Gastrocnemius medialis (tissue), 4 donors: Measurements from ENCODE around the gene VSIR. TPM values are rescaled to one million over a fixed set of nuclear protein-coding genes. Genes with fewer than 3 reads are reported as not detected.

Source experiments
- ATAC-seq, 2 donors: fragments of 150-250 bp; one replicate each; pipeline ENCODE4 v1.9.1; 2016
- DNase-seq, 2 donors: peaks; one replicate each; pipeline ENCODE4 v3.0.0-alpha.2; 2019
- H3K27ac ChIP-seq, 4 donors: fragments of 200-600 bp; sonication (generic); 1 replicate in 1 of 4; 2 replicates in 3 of 4; pipeline ENCODE4 v1.5.1; 2016 to 2018; ENCODE audit warnings: mild to moderate bottlenecking in 2 of 4, moderate library complexity in 1 of 4
- H3K27me3 ChIP-seq, 3 donors: fragments of 200-600 bp; sonication (generic) in 2 of 3; 1 replicate in 1 of 3; 2 replicates in 2 of 3; pipeline versions ENCODE4 v1.5.1 to v1.6.0; 2016 to 2019; ENCODE audit warnings: mild to moderate bottlenecking in 1 of 3, moderate library complexity in 1 of 3
- H3K36me3 ChIP-seq, 2 donors: fragments of 200-600 bp; sonication (generic) in 1 of 2; one replicate each; pipeline ENCODE4 v1.5.1; 2017 to 2018
- H3K4me1 ChIP-seq, 2 donors: fragments of 200-600 bp; sonication (generic) in 1 of 2; one replicate each; pipeline ENCODE4 v1.5.1; 2016 to 2017; ENCODE audit warnings: mild to moderate bottlenecking in 2 of 2
- H3K4me3 ChIP-seq, 4 donors: fragments of 200-600 bp; sonication (generic) in 3 of 4; 1 replicate in 1 of 4; 2 replicates in 3 of 4; pipeline ENCODE4 v1.5.1; 2016 to 2019; ENCODE audit warnings: mild to moderate bottlenecking in 2 of 4
- H3K9me3 ChIP-seq, 3 donors: fragments of 200-600 bp; sonication (generic) in 2 of 3; 1 replicate in 1 of 3; 2 replicates in 2 of 3; pipeline ENCODE4 v1.5.1; 2016 to 2019
- CTCF ChIP-seq, 5 experiments: fragments of 450-650 bp in 3 of 5; fragments of 200-600 bp in 2 of 5; sonication (generic) in 2 of 5; IDR thresholded peaks in 4 of 5; conservative IDR thresholded peaks in 1 of 5; 1 replicate in 4 of 5; 2 replicates in 1 of 5; pipeline ENCODE4 v1.5.1; 2016 to 2019; ENCODE audit warnings: antibody characterized with exemption in 5 of 5, mild to moderate bottlenecking in 3 of 5, moderate library complexity in 3 of 5
- POLR2A ChIP-seq, 2 donors: fragments of 450-650 bp; IDR thresholded peaks; one replicate each; pipeline ENCODE4 v1.6.1; 2017; ENCODE audit warnings: antibody characterized with exemption in 2 of 2, mild to moderate bottlenecking in 2 of 2, moderate library complexity in 2 of 2
- in situ Hi-C, 4 donors: fragments of 200-750 bp; cut with MboI; loops; one replicate each; pipeline versions ENCODE4 v1.15.0 to v1.8.0; 2017; ENCODE audit warnings: low sequenced_read_pairs in 4 of 4
- intact Hi-C: fragments of 100-400 bp; cut with DNase I; formaldehyde crosslinking; loops from one replicate; pipeline ENCODE4 v1.15.1; 2023; ENCODE audit warnings: low total_unique reads
- total RNA-seq, 4 donors: library from RNA; depleted of rRNA; stranded (reverse); fragments of >200 nt; gene quantifications; one replicate each; pipeline versions ENCODE4 v1.1.0 to v1.2.3, GENCODE V29; 2016

VSIR gene
- total RNA-seq, 4 donors from 2014 or later, result 7.9 to 20.7 (median 16.9) TPM

- Histone ChIP-seq H3K27ac (no peak overlapping the region), H3K4me3 (no peak overlapping the region), H3K4me1 (no peaks in the 10 kb centered on the region), H3K36me3 (no peaks in the 10 kb centered on the region), H3K27me3 (no peaks in the 10 kb centered on the region), H3K9me3 (no peaks in the 10 kb centered on the region)
- DNase-seq (no peak), ATAC-seq (no peak)
- TF ChIP-seq CTCF (IDR thresholded peaks at IDR 0.05 in 4 of 5, conservative IDR thresholded peaks at IDR 0.05 in 1 of 5) (no peak), POLR2A (IDR thresholded peaks at IDR 0.05) (no peak)
- intact Hi-C loops (no loop called here), in situ Hi-C loops (loop anchor here in 3 of 4 donors (25.0 kb wide), 2 partner anchors 421 to 496 kb away; partner anchors contain the start of genes CDH23 (in 2 of the 3) and SLC29A3 (in 1 of the 3))
Observed at GRCh38 chr10:71807557-71808510, 34.5 kb upstream of the VSIR start.

- intact Hi-C loops (no loop called here), in situ Hi-C loops (loop anchor here in 3 of 4 donors (25.0 kb wide), 2 partner anchors 420 to 495 kb away; partner anchors contain the start of genes CDH23 (in 2 of the 3) and SLC29A3 (in 1 of the 3))
- H3K4me1 ChIP-seq, result no peaks in the 10 kb centered on the region
- H3K27me3 ChIP-seq, result no peaks in the 10 kb centered on the region
- TF ChIP-seq CTCF (IDR thresholded peaks at IDR 0.05 in 4 of 5, conservative IDR thresholded peaks at IDR 0.05 in 1 of 5) (no peak), POLR2A (IDR thresholded peaks at IDR 0.05) (no peak)
- ATAC-seq (no peak), DNase-seq (no peak)
- H3K36me3 ChIP-seq, result no peaks in the 10 kb centered on the region
- no peak overlapping the region for H3K4me3 ChIP-seq
- no peaks in the 10 kb centered on the region for H3K9me3 ChIP-seq
- no peak overlapping the region for H3K27ac ChIP-seq
Observed at GRCh38 chr10:71806704-71807556, 33.6 kb upstream of the VSIR start.

DNA sequence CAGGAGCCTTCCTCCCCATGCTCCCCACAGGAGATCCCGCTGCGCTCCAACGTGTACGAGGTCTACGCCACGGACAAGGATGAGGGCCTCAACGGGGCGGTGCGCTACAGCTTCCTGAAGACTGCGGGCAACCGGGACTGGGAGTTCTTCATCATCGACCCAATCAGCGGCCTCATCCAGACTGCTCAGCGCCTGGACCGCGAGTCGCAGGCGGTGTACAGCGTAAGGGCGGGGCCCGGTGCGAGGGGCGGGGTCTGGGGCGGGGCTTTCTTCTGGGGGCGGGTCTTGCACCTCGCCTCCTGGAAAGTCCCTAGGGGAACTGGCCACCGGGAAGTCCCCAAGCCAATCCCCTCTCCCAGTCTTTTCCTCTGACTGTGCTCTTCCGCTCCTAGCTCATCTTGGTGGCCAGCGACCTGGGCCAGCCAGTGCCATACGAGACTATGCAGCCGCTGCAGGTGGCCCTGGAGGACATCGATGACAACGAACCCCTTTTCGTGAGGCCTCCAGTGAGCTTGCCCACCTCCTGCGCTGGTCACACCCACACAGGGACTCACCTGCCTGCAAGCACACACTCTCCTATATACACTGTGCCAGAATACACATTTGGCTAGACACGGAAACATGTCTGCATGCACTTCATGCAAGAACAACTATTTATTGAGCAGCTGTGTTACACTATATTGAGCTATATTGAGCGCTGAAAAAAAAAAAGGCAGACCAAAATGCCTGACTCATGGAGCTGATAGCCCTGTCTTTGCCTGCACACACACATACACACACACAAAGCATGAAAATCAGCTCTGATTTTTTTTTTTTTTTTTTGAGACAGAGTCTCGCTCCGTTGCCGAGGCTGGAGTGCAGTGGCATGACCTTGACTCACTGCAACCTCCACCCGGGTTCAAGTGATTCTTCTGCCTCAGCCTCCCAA, 32.7 kb upstream of the VSIR start:
- Histone ChIP-seq H3K9me3 (no peaks in the 10 kb centered on the region), H3K27ac (no peak overlapping the region), H3K36me3 (no peaks in the 10 kb centered on the region), H3K4me3 (no peak overlapping the region), H3K4me1 (no peaks in the 10 kb centered on the region), H3K27me3 (no peaks in the 10 kb centered on the region)
- in situ Hi-C loops (loop anchor here in 3 of 4 donors (25.0 kb wide), 2 partner anchors 419 to 494 kb away; partner anchors contain the start of genes CDH23 (in 2 of the 3) and SLC29A3 (in 1 of the 3)), intact Hi-C loops (no loop called here)
- no peak for TF ChIP-seq CTCF (IDR thresholded peaks at IDR 0.05 in 4 of 5, conservative IDR thresholded peaks at IDR 0.05 in 1 of 5)
- DNase-seq (no peak), ATAC-seq (no peak)

DNA sequence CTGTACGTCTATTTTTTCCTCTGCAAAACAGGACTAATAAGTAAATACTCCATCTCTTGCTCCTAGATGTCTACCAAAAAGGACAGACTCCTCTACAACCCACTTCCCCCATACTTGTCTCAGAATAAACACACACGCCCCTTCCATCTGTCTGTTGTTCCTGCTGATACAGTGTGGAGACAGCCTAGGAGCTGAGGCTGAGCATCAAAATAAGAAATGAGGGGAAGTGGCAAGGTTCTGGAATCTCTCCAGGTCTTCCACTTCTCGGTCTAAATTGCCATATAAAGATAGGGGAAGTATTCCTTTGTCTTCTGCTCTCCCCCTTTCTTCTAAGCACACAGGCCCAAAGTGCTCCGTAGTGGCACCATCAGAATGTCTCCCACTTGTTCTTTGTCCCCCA, 30.8 kb upstream of the VSIR start:
- H3K4me3 ChIP-seq, result no peak overlapping the region
- no peaks in the 10 kb centered on the region for H3K36me3 ChIP-seq
- DNase-seq, result no peak
- no peak overlapping the region for H3K27ac ChIP-seq
- H3K4me1 ChIP-seq, result no peaks in the 10 kb centered on the region
- no peak for ATAC-seq
- intact Hi-C loops, result no loop called here
- no peaks in the 10 kb centered on the region for H3K27me3 ChIP-seq
- TF ChIP-seq POLR2A (IDR thresholded peaks at IDR 0.05), result no peak
- no peak for TF ChIP-seq CTCF (IDR thresholded peaks at IDR 0.05 in 4 of 5, conservative IDR thresholded peaks at IDR 0.05 in 1 of 5)
- in situ Hi-C loops, result loop anchor here in 3 of 4 donors (25.0 kb wide), 2 partner anchors 417 to 492 kb away; partner anchors contain the start of genes CDH23 (in 2 of the 3) and SLC29A3 (in 1 of the 3)
- no peaks in the 10 kb centered on the region for H3K9me3 ChIP-seq
